NT2/D1 (cell line): ENCODE data around the gene FAM171A1.

Experiments
- DNase-seq: peaks from one replicate; pipeline ENCODE4 v3.0.0-alpha.2; 2011; ENCODE audit warnings: low read depth, low spot score
- H3K27me3 ChIP-seq: 2 replicates; pipeline ENCODE4 v1.6.0; 2011; ENCODE audit warnings: mild to moderate bottlenecking; ENCODE audit not compliant: insufficient read length, insufficient read depth
- H3K36me3 ChIP-seq: 2 replicates; pipeline ENCODE4 v1.6.1; 2011; ENCODE audit warnings: mild to moderate bottlenecking, low read length, mixed read lengths; ENCODE audit not compliant: insufficient read depth, insufficient read length
- H3K4me1 ChIP-seq: 2 replicates; pipeline ENCODE4 v1.5.1; 2011; ENCODE audit not compliant: insufficient read depth, insufficient read length
- H3K4me3 ChIP-seq: 2 replicates; pipeline ENCODE4 v1.5.1; 2011; ENCODE audit warnings: low read depth; ENCODE audit not compliant: insufficient read length
- H3K9ac ChIP-seq: 2 replicates; pipeline ENCODE4 v1.6.0; 2011; ENCODE audit warnings: low read depth; ENCODE audit not compliant: insufficient read length
- H3K9me3 ChIP-seq: 2 replicates; pipeline ENCODE4 v1.5.1; 2011; ENCODE audit warnings: mild to moderate bottlenecking, low read length; ENCODE audit not compliant: insufficient read depth
- SUZ12 ChIP-seq: IDR thresholded peaks from 2 replicates; pipeline ENCODE4 v1.6.1; 2011; ENCODE audit not compliant: insufficient read length, insufficient read depth; ENCODE audit errors: extremely low read depth
- YY1 ChIP-seq: IDR thresholded peaks from 2 replicates; pipeline ENCODE4 v1.6.1; 2011; ENCODE audit not compliant: insufficient read length, insufficient read depth
- ZNF274 ChIP-seq: IDR thresholded peaks from 2 replicates; pipeline ENCODE4 v1.6.1; 2011; ENCODE audit warnings: mild to moderate bottlenecking, low read depth, low read length

The FAM171A1 gene

DNA sequence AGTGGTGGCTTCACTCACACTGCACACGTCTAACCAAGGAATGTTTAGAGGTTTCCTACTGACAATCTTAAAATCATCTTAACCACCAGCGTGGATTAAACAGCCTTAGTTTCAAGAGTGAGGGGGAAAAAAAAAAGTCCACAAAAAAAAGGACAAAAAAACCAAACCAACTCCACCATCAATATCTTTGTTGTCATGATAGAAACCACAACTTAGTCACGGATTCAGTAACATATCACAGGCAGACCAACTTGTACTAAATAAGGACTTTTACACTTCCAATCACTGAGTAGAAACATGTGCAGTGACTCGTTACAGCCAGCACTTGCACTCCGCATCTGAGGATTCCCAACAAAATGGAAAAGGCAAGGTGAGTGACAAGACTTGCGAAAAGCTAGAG lies 46.5 kb downstream of the FAM171A1 start:
- Histone ChIP-seq H3K36me3 (peaks cover 8% of the 10 kb centered on the region), H3K27me3 (no peaks in the 10 kb centered on the region), H3K4me3 (no peak overlapping the region), H3K9me3 (no peaks in the 10 kb centered on the region), H3K4me1 (no peaks in the 10 kb centered on the region), H3K9ac (no peak overlapping the region)
- DNase-seq: no peak
- no peak for TF ChIP-seq ZNF274
- no peak for TF ChIP-seq SUZ12
- TF ChIP-seq YY1: no peak

DNA sequence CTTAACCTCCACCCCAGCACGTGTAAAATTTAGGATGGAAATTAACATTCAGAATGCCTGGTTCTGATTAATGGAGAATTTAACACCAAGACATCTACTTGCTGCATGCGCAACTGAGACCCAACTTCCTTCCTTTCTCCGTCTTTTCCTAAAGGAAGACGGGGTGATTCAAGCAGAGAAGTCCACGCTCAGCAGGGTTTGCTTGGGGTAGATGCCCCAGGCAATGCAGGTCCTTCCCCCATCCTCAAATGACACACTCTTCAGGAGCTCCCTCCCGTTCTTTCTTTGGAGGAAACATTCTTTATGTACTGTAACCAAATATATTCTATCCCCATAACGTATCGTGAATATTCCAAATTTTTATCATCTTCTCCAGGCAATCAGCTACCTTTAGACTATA lies 47.0 kb downstream of the FAM171A1 start:
- Histone ChIP-seq H3K36me3 (peaks cover 6% of the 10 kb centered on the region), H3K4me1 (no peaks in the 10 kb centered on the region), H3K9me3 (no peaks in the 10 kb centered on the region), H3K4me3 (no peak overlapping the region), H3K9ac (no peak overlapping the region), H3K27me3 (no peaks in the 10 kb centered on the region)
- TF ChIP-seq SUZ12: no peak
- no peak for TF ChIP-seq YY1
- TF ChIP-seq ZNF274: no peak
- peak; percentile 11 for DNase-seq

- no peaks in the 10 kb centered on the region for H3K27me3 ChIP-seq
These were observed 48.7 kb downstream of the FAM171A1 start for GRCh38 chr10:15322356-15322755.

GRCh38 chr10:15321431-15322341 lies 49.4 kb downstream of the FAM171A1 start:
- Histone ChIP-seq H3K4me3 (no peak overlapping the region), H3K4me1 (no peaks in the 10 kb centered on the region), H3K36me3 (peaks cover 11% of the 10 kb centered on the region), H3K9me3 (no peaks in the 10 kb centered on the region), H3K9ac (no peak overlapping the region), H3K27me3 (no peaks in the 10 kb centered on the region)
- no peak for DNase-seq
- no peak for TF ChIP-seq YY1
- no peak for TF ChIP-seq SUZ12
- no peak for TF ChIP-seq ZNF274

More at GRCh38 chr10:15322356-15322755, 48.7 kb downstream of the FAM171A1 start:
- Histone ChIP-seq H3K4me1 (no peaks in the 10 kb centered on the region), H3K9ac (no peak overlapping the region), H3K4me3 (no peak overlapping the region), H3K9me3 (no peaks in the 10 kb centered on the region), H3K36me3 (peaks cover 11% of the 10 kb centered on the region)
- TF ChIP-seq YY1: no peak
- TF ChIP-seq ZNF274: no peak
- TF ChIP-seq SUZ12: no peak
- DNase-seq: no peak

GRCh38 chr10:15320522-15321203 lies 50.4 kb downstream of the FAM171A1 start:
- Histone ChIP-seq H3K9me3 (no peaks in the 10 kb centered on the region), H3K4me1 (no peaks in the 10 kb centered on the region), H3K9ac (no peak overlapping the region), H3K36me3 (peaks cover 11% of the 10 kb centered on the region), H3K27me3 (no peaks in the 10 kb centered on the region), H3K4me3 (no peak overlapping the region)
- DNase-seq: no peak
- TF ChIP-seq SUZ12: no peak
- no peak for TF ChIP-seq YY1
- TF ChIP-seq ZNF274: no peak

DNA sequence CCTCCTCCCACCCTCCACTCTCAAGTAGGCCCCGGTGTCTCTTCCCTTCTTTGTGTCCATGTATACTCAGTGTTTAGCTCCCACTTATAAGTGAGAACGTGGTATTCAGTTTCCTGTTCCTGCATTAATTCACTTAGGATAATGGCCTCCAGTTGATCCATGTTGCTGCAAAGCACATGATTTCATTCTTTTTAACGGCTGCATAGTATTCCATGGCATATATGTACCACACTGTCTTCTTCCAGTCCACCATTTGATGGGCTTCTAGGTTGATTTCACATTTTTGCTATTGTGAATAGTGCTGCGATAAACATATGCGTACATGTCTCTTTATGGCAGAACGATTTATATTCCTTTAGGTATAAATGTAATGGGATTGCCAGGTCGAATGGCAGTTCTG lies 51.0 kb downstream of the FAM171A1 start:
- Histone ChIP-seq H3K9ac (no peak overlapping the region), H3K27me3 (no peaks in the 10 kb centered on the region), H3K9me3 (no peaks in the 10 kb centered on the region), H3K4me3 (no peak overlapping the region), H3K36me3 (peaks cover 15% of the 10 kb centered on the region), H3K4me1 (no peaks in the 10 kb centered on the region)
- DNase-seq: no peak
- TF ChIP-seq ZNF274: no peak
- TF ChIP-seq SUZ12: no peak
- no peak for TF ChIP-seq YY1

GRCh38 chr10:15316871-15317464 lies 54.1 kb downstream of the FAM171A1 start:
- no peak for DNase-seq
- no peaks in the 10 kb centered on the region for H3K9me3 ChIP-seq
- TF ChIP-seq YY1 (no peak), SUZ12 (no peak), ZNF274 (no peak)

More at GRCh38 chr10:15316871-15317464, 54.1 kb downstream of the FAM171A1 start:
- Histone ChIP-seq H3K27me3 (no peaks in the 10 kb centered on the region), H3K36me3 (peaks cover 18% of the 10 kb centered on the region), H3K4me1 (no peaks in the 10 kb centered on the region), H3K4me3 (no peak overlapping the region), H3K9ac (no peak overlapping the region)
